ENCODE measurements around the gene PAIP2.

GRCh38 chr5:139416651-139417050, 75.0 kb downstream of the PAIP2 start:
- TF ChIP-seq, protein P1, sequence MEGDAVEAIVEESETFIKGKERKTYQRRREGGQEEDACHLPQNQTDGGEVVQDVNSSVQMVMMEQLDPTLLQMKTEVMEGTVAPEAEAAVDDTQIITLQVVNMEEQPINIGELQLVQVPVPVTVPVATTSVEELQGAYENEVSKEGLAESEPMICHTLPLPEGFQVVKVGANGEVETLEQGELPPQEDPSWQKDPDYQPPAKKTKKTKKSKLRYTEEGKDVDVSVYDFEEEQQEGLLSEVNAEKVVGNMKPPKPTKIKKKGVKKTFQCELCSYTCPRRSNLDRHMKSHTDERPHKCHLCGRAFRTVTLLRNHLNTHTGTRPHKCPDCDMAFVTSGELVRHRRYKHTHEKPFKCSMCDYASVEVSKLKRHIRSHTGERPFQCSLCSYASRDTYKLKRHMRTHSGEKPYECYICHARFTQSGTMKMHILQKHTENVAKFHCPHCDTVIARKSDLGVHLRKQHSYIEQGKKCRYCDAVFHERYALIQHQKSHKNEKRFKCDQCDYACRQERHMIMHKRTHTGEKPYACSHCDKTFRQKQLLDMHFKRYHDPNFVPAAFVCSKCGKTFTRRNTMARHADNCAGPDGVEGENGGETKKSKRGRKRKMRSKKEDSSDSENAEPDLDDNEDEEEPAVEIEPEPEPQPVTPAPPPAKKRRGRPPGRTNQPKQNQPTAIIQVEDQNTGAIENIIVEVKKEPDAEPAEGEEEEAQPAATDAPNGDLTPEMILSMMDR (IDR thresholded peaks at IDR 0.05; ENCODE audit: low read length): no peak
- no peak for TF ChIP-seq EZH2 (IDR thresholded peaks at IDR 0.05; ENCODE audit: borderline replicate concordance, low read length)
